ENCODE measurements around the gene ARHGEF37. TPM values are rescaled to one million over a fixed set of nuclear protein-coding genes. Genes with fewer than 3 reads are reported as not detected.

ARHGEF37 gene
- total and polyA plus RNA-seq, 2 donors (not counting 1 experiment from before 2014, with no cell fraction given), result 0.31 to 5.3 TPM

- H3K79me2 ChIP-seq (ENCODE audit: control insufficient read depth, insufficient read depth, low read length), result no peaks in the 10 kb centered on the region
- H3K4me1 ChIP-seq (ENCODE audit: control insufficient read depth, extremely low read depth, insufficient read depth, low read length), result peaks cover 4% of the 10 kb centered on the region
- no peak overlapping the region for H2AFZ ChIP-seq (ENCODE audit: low read length)
- no peak overlapping the region for H3K27ac ChIP-seq (ENCODE audit: insufficient read depth, low read length)
- H3K9me3 ChIP-seq (ENCODE audit: control insufficient read depth, insufficient read depth, low read depth, low read length), result no peaks in the 10 kb centered on the region
- H3K36me3 ChIP-seq (ENCODE audit: control insufficient read depth, insufficient read depth, low read length), result no peaks in the 10 kb centered on the region
- H4K20me1 ChIP-seq (ENCODE audit: control insufficient read depth, extremely low read depth, insufficient read depth, low read length), result no peaks in the 10 kb centered on the region
- H3K9ac ChIP-seq (ENCODE audit: insufficient read depth, low read length), result no peak overlapping the region
- no peak for TF ChIP-seq EZH2 (IDR thresholded peaks at IDR 0.05; ENCODE audit: low read length, missing control alignments)
- TF ChIP-seq, protein P1, sequence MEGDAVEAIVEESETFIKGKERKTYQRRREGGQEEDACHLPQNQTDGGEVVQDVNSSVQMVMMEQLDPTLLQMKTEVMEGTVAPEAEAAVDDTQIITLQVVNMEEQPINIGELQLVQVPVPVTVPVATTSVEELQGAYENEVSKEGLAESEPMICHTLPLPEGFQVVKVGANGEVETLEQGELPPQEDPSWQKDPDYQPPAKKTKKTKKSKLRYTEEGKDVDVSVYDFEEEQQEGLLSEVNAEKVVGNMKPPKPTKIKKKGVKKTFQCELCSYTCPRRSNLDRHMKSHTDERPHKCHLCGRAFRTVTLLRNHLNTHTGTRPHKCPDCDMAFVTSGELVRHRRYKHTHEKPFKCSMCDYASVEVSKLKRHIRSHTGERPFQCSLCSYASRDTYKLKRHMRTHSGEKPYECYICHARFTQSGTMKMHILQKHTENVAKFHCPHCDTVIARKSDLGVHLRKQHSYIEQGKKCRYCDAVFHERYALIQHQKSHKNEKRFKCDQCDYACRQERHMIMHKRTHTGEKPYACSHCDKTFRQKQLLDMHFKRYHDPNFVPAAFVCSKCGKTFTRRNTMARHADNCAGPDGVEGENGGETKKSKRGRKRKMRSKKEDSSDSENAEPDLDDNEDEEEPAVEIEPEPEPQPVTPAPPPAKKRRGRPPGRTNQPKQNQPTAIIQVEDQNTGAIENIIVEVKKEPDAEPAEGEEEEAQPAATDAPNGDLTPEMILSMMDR (conservative IDR thresholded peaks at IDR 0.05 in 1 of 2, IDR thresholded peaks at IDR 0.05 in 1 of 2; ENCODE audit: low read depth in 1 of 2, low read length in 2 of 2), result no peak
- H3K27me3 ChIP-seq (ENCODE audit: control insufficient read depth, insufficient read depth, low read length), result no peaks in the 10 kb centered on the region
- no peak overlapping the region for H3K4me3 ChIP-seq (replicated peaks in 1 of 4; ENCODE audit: control extremely low read depth in 1 of 4, insufficient read depth in 1 of 4, low read depth in 3 of 4, low read length in 4 of 4)
- H3K4me2 ChIP-seq (ENCODE audit: extremely low read depth, insufficient read depth, low read length), result no peak overlapping the region
- DNase-seq (ENCODE audit: low read depth in 2 of 2), result peak in 1 of 2 donors; percentile 23
Observed at GRCh38 chr5:149633476-149634350, 52.4 kb downstream of the ARHGEF37 start.

GRCh38 chr5:149635394-149635793 lies 54.1 kb downstream of the ARHGEF37 start:
- peak in 1 of 2 donors; percentile 45 for DNase-seq (ENCODE audit: low read depth in 2 of 2)
- Histone ChIP-seq H3K4me1 (ENCODE audit: control insufficient read depth, extremely low read depth, insufficient read depth, low read length) (peaks cover 7% of the 10 kb centered on the region), H3K27me3 (ENCODE audit: control insufficient read depth, insufficient read depth, low read length) (no peaks in the 10 kb centered on the region)

DNA sequence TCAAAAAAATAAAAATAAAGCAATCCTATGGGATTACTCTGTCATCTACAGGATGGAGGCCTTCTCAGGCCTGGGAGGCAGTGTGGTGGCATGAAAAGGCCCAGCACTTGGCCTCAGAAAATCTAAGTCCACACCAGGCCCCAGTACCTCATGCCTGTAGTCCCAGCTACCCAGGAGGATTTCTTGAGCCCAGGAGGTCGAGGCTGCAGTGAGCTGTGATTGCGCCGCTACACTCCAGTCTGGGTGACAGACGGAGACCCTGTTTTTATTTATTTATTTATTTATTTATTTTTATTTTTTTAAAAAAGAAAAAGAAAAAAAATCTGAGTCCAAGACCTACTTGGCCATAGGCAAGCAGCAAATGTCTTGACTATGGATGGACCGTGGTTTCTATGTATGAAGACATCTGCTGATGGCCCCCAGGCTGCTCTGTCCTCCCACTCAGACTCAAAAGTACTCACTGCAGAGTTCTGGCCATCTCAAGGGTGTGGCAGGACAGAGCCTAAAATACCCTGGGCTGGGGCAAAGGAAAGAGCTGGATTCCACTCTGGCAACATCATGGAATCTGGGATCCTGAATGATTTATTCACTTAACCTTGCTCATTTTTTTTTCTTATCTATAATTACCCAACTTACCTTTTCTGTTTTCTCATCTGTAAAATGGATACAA lies 55.0 kb downstream of the ARHGEF37 start:
- Histone ChIP-seq H4K20me1 (ENCODE audit: control insufficient read depth, extremely low read depth, insufficient read depth, low read length) (no peaks in the 10 kb centered on the region), H3K4me3 (replicated peaks in 1 of 4; ENCODE audit: control extremely low read depth in 1 of 4, insufficient read depth in 1 of 4, low read depth in 3 of 4, low read length in 4 of 4) (no peak overlapping the region), H3K4me1 (ENCODE audit: control insufficient read depth, extremely low read depth, insufficient read depth, low read length) (peaks cover 11% of the 10 kb centered on the region), H3K9ac (ENCODE audit: insufficient read depth, low read length) (no peak overlapping the region), H3K36me3 (ENCODE audit: control insufficient read depth, insufficient read depth, low read length) (no peaks in the 10 kb centered on the region), H3K4me2 (ENCODE audit: extremely low read depth, insufficient read depth, low read length) (no peak overlapping the region), H3K79me2 (ENCODE audit: control insufficient read depth, insufficient read depth, low read length) (no peaks in the 10 kb centered on the region), H3K9me3 (ENCODE audit: control insufficient read depth, insufficient read depth, low read depth, low read length) (no peaks in the 10 kb centered on the region), H3K27me3 (ENCODE audit: control insufficient read depth, insufficient read depth, low read length) (no peaks in the 10 kb centered on the region), H2AFZ (ENCODE audit: low read length) (no peak overlapping the region), H3K27ac (ENCODE audit: insufficient read depth, low read length) (no peak overlapping the region)
- no peak for TF ChIP-seq EZH2 (IDR thresholded peaks at IDR 0.05; ENCODE audit: low read length, missing control alignments)
- TF ChIP-seq, protein P1 (conservative IDR thresholded peaks at IDR 0.05 in 1 of 2, IDR thresholded peaks at IDR 0.05 in 1 of 2; ENCODE audit: low read depth in 1 of 2, low read length in 2 of 2), result no peak
- no peak for DNase-seq (ENCODE audit: low read depth in 2 of 2)

More at GRCh38 chr5:149635394-149635793, 54.1 kb downstream of the ARHGEF37 start:
- Histone ChIP-seq H3K4me3 (replicated peaks in 1 of 4; ENCODE audit: control extremely low read depth in 1 of 4, insufficient read depth in 1 of 4, low read depth in 3 of 4, low read length in 4 of 4) (no peak overlapping the region), H3K9ac (ENCODE audit: insufficient read depth, low read length) (no peak overlapping the region), H3K36me3 (ENCODE audit: control insufficient read depth, insufficient read depth, low read length) (no peaks in the 10 kb centered on the region), H3K79me2 (ENCODE audit: control insufficient read depth, insufficient read depth, low read length) (no peaks in the 10 kb centered on the region), H3K27ac (ENCODE audit: insufficient read depth, low read length) (no peak overlapping the region), H3K4me2 (ENCODE audit: extremely low read depth, insufficient read depth, low read length) (no peak overlapping the region), H4K20me1 (ENCODE audit: control insufficient read depth, extremely low read depth, insufficient read depth, low read length) (no peaks in the 10 kb centered on the region), H3K9me3 (ENCODE audit: control insufficient read depth, insufficient read depth, low read depth, low read length) (no peaks in the 10 kb centered on the region), H2AFZ (ENCODE audit: low read length) (no peak overlapping the region)
- TF ChIP-seq, protein P1 (conservative IDR thresholded peaks at IDR 0.05 in 1 of 2, IDR thresholded peaks at IDR 0.05 in 1 of 2; ENCODE audit: low read depth in 1 of 2, low read length in 2 of 2), result no peak
- no peak for TF ChIP-seq EZH2 (IDR thresholded peaks at IDR 0.05; ENCODE audit: low read length, missing control alignments)

All from fibroblast of lung (primary cell).